Memory B cell (primary cell): ENCODE data around the gene HADH.

Experiments used
- ATAC-seq: fragments of 150-1000 bp; cut with Tn5 transposase; 2 replicates; pipeline ENCODE4 v1.10.0; 2021; ENCODE audit warnings: low read depth, mild to moderate bottlenecking, moderate library complexity
- DNase-seq, 2 donors: peaks; one replicate each; pipeline ENCODE4 v3.0.0; 2022; ENCODE audit warnings: low spot score in 2 of 2
- H3K27ac Mint-ChIP-seq: one replicate; pipeline ENCODE4 v1.8.0; 2022; ENCODE audit warnings: mild to moderate bottlenecking, moderate library complexity, mixed read lengths
- H3K27me3 Mint-ChIP-seq: one replicate; pipeline ENCODE4 v1.8.0; 2022; ENCODE audit warnings: mixed read lengths
- H3K36me3 Mint-ChIP-seq: one replicate; pipeline ENCODE4 v1.8.0; 2022; ENCODE audit warnings: mild to moderate bottlenecking, mixed read lengths
- H3K4me1 Mint-ChIP-seq: one replicate; pipeline ENCODE4 v1.8.0; 2022; ENCODE audit warnings: mixed read lengths
- H3K4me3 Mint-ChIP-seq: one replicate; pipeline ENCODE4 v1.8.0; 2022; ENCODE audit warnings: mild to moderate bottlenecking, moderate library complexity, mixed read lengths
- H3K9me3 Mint-ChIP-seq: one replicate; pipeline ENCODE4 v1.8.0; 2022; ENCODE audit warnings: mixed read lengths

The HADH gene

DNA sequence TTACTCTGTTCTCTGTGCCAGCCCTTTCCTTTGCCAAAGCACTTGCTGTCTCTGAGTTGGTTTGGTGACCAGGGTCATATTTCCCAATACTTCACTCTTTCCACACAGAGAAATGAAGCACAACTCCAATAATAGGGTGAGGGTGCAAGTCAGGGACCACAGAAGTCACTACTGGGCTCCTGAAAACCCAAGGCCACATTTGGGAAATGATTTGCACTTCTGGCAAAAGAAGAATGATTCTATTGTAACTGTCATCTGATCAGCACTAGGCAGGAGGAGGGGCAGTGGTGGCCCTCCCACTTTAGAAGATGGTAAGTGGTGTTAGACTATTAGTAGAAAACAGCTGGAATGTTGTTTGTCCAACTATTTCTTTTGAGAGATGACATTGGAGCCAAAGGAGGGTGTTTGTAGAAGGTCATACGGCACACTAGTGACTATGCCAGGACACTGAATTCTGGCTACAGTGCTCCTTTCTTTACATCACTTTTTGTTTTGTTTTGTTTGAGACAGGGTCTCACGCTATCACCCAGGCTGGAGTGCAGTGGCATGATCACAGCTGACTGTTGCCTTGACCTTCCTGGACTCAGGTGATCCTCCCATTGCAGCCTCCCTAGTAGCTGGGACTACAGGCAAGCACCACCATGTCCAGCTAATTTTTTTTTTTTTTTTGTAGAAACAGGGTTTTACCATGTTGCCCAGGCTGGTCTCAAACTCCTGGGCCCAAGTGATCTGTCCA lies 10.8 kb upstream of the HADH start:
- Mint-ChIP-seq H3K27ac (no peak overlapping the region), H3K27me3 (no peaks in the 10 kb centered on the region), H3K9me3 (peaks cover 2% of the 10 kb centered on the region), H3K36me3 (peaks cover 4% of the 10 kb centered on the region), H3K4me1 (no peaks in the 10 kb centered on the region), H3K4me3 (no peak overlapping the region)
- DNase-seq: no peak
- no peak for ATAC-seq

DNA sequence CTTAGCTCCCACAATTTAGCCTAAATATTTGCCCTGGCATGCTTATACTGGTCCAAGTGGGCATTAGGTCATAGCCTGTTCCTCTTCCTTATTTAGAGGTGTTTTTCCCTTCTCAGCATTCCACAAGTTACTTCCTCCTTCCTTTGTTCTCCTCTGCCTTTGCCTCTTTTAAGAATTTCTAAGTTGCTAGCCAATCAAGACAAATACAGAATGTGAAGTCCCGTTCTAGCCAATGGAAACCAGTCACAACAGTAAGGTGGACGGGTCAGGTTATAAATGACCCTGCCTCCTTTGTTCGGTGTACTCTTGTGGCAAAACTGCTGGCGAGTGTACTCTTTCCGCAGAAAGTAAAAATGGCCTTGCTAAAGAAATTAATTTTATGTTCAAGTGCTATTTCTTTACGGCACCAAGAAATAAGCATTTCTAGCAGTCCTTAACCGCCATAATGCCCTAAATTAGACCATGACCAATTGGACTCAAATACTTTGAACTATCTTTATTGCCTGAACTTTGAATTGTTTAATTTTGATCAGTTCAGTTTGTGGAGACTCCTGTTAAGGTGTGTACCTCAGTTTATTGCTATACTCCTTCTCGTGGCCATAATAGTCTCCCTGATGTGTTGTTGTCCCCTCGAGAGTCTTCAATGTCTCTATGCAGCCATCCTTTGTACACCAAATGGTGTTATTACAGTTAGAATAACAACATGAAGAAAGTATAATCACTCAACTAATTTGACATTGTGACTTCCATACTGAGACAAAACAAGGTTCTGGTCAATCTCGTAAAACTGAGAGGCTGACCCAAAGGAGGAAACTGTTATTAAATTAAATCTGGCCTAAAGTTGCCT lies 1.6 kb upstream of the HADH start:
- H3K4me1 Mint-ChIP-seq: peaks cover 27% of the 10 kb centered on the region
- H3K27ac Mint-ChIP-seq: peak overlapping the region; percentile 41
- DNase-seq (no peak), ATAC-seq (no peak)
- no peaks in the 10 kb centered on the region for H3K36me3 Mint-ChIP-seq
- H3K9me3 Mint-ChIP-seq: no peaks in the 10 kb centered on the region
- no peaks in the 10 kb centered on the region for H3K27me3 Mint-ChIP-seq
- peak overlapping the region; percentile 14 for H3K4me3 Mint-ChIP-seq

DNA sequence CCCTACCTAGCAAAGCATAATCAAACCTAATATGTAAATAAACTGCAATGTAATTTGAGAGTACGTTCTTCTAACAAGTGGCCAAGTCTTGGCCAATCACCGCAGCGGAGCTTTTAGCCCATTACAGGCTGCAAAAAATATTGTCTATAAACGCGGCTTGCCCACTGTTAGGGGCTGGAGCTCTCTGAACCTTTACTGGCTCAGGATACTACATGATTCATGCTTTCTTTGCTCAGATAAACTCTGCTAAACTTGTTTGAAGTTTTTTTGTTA lies 990 bp upstream of the HADH start:
- Mint-ChIP-seq H3K27me3 (no peaks in the 10 kb centered on the region), H3K27ac (peak overlapping the region; percentile 41), H3K36me3 (no peaks in the 10 kb centered on the region), H3K9me3 (no peaks in the 10 kb centered on the region), H3K4me1 (peaks cover 29% of the 10 kb centered on the region), H3K4me3 (no peak overlapping the region)
- DNase-seq: no peak
- no peak for ATAC-seq

- peak overlapping the region; percentile 96 for H3K4me3 Mint-ChIP-seq
- H3K4me1 Mint-ChIP-seq: peaks cover 34% of the 10 kb centered on the region
- no peak for DNase-seq
- H3K36me3 Mint-ChIP-seq: no peaks in the 10 kb centered on the region
- H3K9me3 Mint-ChIP-seq: no peaks in the 10 kb centered on the region
- H3K27ac Mint-ChIP-seq: peak overlapping the region; percentile 94
- no peak for ATAC-seq
- no peaks in the 10 kb centered on the region for H3K27me3 Mint-ChIP-seq
Measured at GRCh38 chr4:107989162-107989536, 540 bp upstream of the HADH start.

DNA sequence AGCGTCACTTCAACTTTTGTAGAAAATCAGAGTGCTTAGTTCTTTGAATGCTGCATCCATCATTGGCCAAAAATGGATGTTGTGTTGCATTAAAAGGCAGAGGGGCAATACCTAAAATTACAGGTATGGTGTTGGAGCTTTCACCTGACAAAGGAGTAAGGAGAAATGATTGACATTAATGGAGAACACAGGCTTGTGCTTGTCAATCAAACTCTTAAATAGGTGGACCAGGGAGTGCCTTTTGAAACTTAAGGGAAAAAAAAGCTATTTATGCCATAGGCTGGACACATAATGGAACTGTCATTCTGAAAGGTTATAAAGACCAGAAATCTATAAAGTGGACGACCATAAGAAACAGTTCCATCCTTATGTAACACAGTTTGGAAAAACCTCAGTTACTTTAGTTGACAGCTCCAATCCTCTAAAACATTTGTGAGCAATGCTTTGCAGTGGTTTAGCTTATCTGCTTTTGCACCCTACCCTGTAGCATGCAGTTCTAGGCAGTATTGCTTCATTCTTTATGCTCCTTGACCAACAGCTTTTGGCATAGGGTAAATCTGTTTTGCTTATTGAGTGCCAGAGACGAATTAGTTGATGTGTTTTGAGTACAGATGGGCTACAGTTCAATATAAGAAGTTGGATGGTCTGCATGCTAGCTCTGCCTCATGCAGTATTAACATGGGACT lies 2.4 kb downstream of the HADH start:
- Mint-ChIP-seq H3K4me3 (peak overlapping the region; percentile 96), H3K36me3 (peaks cover 9% of the 10 kb centered on the region), H3K27ac (peak overlapping the region; percentile 47), H3K4me1 (peaks cover 47% of the 10 kb centered on the region), H3K27me3 (no peaks in the 10 kb centered on the region), H3K9me3 (no peaks in the 10 kb centered on the region)
- DNase-seq (no peak), ATAC-seq (no peak)

DNA sequence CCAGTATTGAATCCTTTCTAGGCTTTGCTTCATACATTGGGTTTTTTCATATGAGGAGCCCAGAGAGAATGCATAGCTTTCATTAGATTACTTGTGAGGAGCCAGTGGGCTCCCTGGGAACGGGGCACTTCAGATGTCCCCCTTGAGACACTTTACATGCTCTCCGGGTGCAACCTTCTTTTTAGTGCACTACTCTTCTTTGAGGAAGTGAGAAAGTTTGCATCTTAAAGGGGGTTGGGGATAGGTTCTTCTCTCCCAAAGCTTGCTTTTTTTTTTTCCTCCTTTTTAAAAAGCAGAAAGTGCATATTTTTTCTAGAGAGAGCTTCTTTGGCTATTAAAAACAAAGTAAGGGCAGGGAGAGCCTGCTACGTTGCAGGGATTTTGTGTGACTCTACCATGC lies 4.3 kb downstream of the HADH start:
- peak overlapping the region; percentile 55 for H3K4me3 Mint-ChIP-seq
- H3K9me3 Mint-ChIP-seq: no peaks in the 10 kb centered on the region
- DNase-seq: no peak
- no peaks in the 10 kb centered on the region for H3K27me3 Mint-ChIP-seq
- H3K27ac Mint-ChIP-seq: peak overlapping the region; percentile 50
- ATAC-seq: peak; percentile 12
- peaks cover 48% of the 10 kb centered on the region for H3K4me1 Mint-ChIP-seq
- H3K36me3 Mint-ChIP-seq: peaks cover 16% of the 10 kb centered on the region

GRCh38 chr4:107994894-107995293 lies 5.2 kb downstream of the HADH start:
- Mint-ChIP-seq H3K4me3 (no peak overlapping the region), H3K27me3 (no peaks in the 10 kb centered on the region), H3K4me1 (peaks cover 45% of the 10 kb centered on the region), H3K9me3 (no peaks in the 10 kb centered on the region), H3K36me3 (peaks cover 16% of the 10 kb centered on the region), H3K27ac (no peak overlapping the region)
- DNase-seq (no peak), ATAC-seq (no peak)

- no peak for ATAC-seq
- no peak overlapping the region for H3K4me3 Mint-ChIP-seq
- H3K27me3 Mint-ChIP-seq: no peaks in the 10 kb centered on the region
- H3K36me3 Mint-ChIP-seq: peaks cover 23% of the 10 kb centered on the region
- no peak overlapping the region for H3K27ac Mint-ChIP-seq
- peaks cover 37% of the 10 kb centered on the region for H3K4me1 Mint-ChIP-seq
- no peaks in the 10 kb centered on the region for H3K9me3 Mint-ChIP-seq
- DNase-seq: no peak
Measured at GRCh38 chr4:107996949-107997788, 7.5 kb downstream of the HADH start.

DNA sequence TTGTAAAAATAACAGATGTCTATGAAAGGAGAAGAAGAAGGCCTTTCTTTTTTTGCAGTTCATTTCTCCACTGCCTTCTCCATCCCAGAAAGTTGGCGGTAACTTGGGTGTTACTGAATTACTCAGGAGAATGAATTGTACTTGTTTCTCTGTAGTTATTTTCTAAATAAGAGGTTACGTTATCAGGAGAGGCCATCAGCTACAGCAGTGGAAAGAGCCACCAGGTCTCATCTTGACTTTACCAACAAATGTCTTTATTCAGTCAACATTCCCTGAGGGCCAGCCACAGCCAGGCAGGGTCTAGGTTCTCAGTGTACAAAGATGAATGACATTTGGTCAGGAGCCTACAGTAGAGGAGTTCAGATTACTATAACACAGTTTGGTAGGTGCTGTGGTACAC lies 8.1 kb downstream of the HADH start:
- no peak overlapping the region for H3K27ac Mint-ChIP-seq
- H3K36me3 Mint-ChIP-seq: peaks cover 25% of the 10 kb centered on the region
- ATAC-seq: no peak
- no peaks in the 10 kb centered on the region for H3K9me3 Mint-ChIP-seq
- DNase-seq: no peak
- H3K4me1 Mint-ChIP-seq: peaks cover 31% of the 10 kb centered on the region
- H3K27me3 Mint-ChIP-seq: no peaks in the 10 kb centered on the region
- no peak overlapping the region for H3K4me3 Mint-ChIP-seq

GRCh38 chr4:107999932-108000539 lies 10.3 kb downstream of the HADH start:
- ATAC-seq: no peak
- Mint-ChIP-seq H3K27ac (no peak overlapping the region), H3K36me3 (peaks cover 28% of the 10 kb centered on the region)

DNA sequence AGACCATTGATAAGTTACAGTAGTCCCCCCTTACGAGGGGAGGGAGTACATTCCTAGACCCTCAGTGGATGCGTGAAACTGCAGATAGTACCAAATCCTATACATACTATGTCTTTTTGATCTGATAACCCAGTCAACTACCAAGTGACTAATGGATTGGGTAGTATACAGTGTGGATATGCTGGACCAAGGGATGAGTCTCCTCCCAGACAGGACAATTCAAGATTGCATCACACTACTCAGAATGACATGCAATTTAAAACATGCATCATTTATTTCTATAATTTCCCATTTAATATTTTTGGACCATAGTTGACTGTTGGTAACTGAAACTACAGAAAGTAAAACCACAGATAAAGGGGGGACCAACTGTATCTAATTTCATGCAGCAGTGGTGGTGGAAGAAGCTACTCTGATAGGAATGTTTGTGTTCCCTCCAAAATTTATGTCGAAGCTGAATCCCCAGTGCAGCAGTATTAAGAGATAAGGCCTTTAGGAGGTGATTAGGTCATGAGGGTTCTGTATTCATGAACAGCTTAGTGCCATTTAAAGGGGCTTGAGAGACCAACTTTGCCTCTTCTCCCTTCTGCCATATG lies 11.9 kb downstream of the HADH start:
- Mint-ChIP-seq H3K36me3 (peaks cover 23% of the 10 kb centered on the region), H3K4me3 (no peak overlapping the region), H3K27me3 (no peaks in the 10 kb centered on the region), H3K9me3 (no peaks in the 10 kb centered on the region), H3K27ac (no peak overlapping the region), H3K4me1 (peaks cover 18% of the 10 kb centered on the region)
- no peak for DNase-seq
- no peak for ATAC-seq

More at GRCh38 chr4:107999932-108000539, 10.3 kb downstream of the HADH start:
- Mint-ChIP-seq H3K9me3 (no peaks in the 10 kb centered on the region), H3K4me3 (no peak overlapping the region), H3K4me1 (peaks cover 18% of the 10 kb centered on the region), H3K27me3 (no peaks in the 10 kb centered on the region)
- DNase-seq: no peak

- H3K4me3 Mint-ChIP-seq: no peak overlapping the region
- H3K36me3 Mint-ChIP-seq: peaks cover 16% of the 10 kb centered on the region
- H3K27me3 Mint-ChIP-seq: no peaks in the 10 kb centered on the region
- peak overlapping the region; percentile 11 for H3K27ac Mint-ChIP-seq
- ATAC-seq: no peak
- DNase-seq: no peak
- H3K9me3 Mint-ChIP-seq: no peaks in the 10 kb centered on the region
- peaks cover 14% of the 10 kb centered on the region for H3K4me1 Mint-ChIP-seq
Measured at GRCh38 chr4:108003982-108004515, 14.4 kb downstream of the HADH start.

DNA sequence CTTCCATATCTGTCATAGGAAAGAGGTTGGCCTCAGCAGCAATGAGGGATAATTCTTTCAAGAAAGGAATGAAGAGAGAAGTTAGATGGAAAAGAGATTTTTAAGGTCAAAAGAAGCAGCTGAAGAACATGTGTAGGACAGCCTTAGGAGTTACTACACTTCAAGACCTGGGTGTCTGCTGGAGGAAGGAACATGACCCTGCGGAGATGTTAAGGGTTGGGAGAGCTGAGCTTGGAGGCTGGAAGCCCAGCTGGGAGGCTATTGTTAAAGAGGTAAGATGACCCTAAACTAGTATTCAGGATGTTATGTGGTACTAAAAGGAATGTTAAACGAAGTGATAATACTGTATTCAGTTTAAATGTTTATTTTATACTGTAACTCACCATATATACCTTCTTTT lies 15.0 kb downstream of the HADH start:
- peak overlapping the region; percentile 11 for H3K27ac Mint-ChIP-seq
- no peak for ATAC-seq
- H3K4me3 Mint-ChIP-seq: no peak overlapping the region
- peaks cover 14% of the 10 kb centered on the region for H3K4me1 Mint-ChIP-seq
- no peaks in the 10 kb centered on the region for H3K27me3 Mint-ChIP-seq
- no peaks in the 10 kb centered on the region for H3K9me3 Mint-ChIP-seq
- no peak for DNase-seq
- peaks cover 18% of the 10 kb centered on the region for H3K36me3 Mint-ChIP-seq
